A549 (cell line): ENCODE measurements around the gene STK4. TPM values are rescaled to one million over a fixed set of nuclear protein-coding genes. Genes with fewer than 3 reads are reported as not detected.

Experiments
- ATAC-seq, 2 experiments: fragments of 200-7000 bp in 1 of 2; fragments of >200 bp in 1 of 2; cut with Nextera tagmentation in 1 of 2; cut with Tn5 transposase in 1 of 2; 3 replicates each; pipeline versions ENCODE4 v1.8.0 to v1.9.1; 2018 to 2020; ENCODE audit warnings: mild to moderate bottlenecking in 1 of 2, moderate library complexity in 1 of 2
- CTCF ChIA-PET: fragments of 300-600 bp; sonication (Branson Sonifier 250); formaldehyde crosslinking; extraction: SDS; loops from one replicate; lab custom pipeline; 2021; ENCODE audit warnings: antibody characterized with exemption, inconsistent platforms; lab: Yijun Ruan, JAX
- POLR2A ChIA-PET: fragments of 350-600 bp; formaldehyde crosslinking; extraction: SDS; loops from one replicate; lab custom pipeline; 2021; ENCODE audit warnings: antibody characterized with exemption, inconsistent platforms; lab: Yijun Ruan, JAX
- DNase-seq, 2 experiments: peaks; one replicate each; pipeline versions ENCODE4 v3.0.0 to v3.0.0-alpha.2; 2011 to 2016; ENCODE audit warnings: low read depth in 1 of 2, low spot score in 1 of 2
- FAIRE-seq: peaks from 2 replicates; lab custom pipeline; 2011; peaks lifted over from hg19 to GRCh38; lab: Jason Lieb, UNC
- H3K27ac ChIP-seq, 2 experiments: fragments of >200 bp; sonication (Bioruptor Twin); formaldehyde crosslinking; 3 replicates each; pipeline ENCODE4 v1.5.1; 2016 to 2017
- H3K4me1 ChIP-seq: fragments of >200 bp; sonication (Bioruptor Twin); formaldehyde crosslinking; 3 replicates; pipeline ENCODE4 v1.6.1; 2016
- H3K4me2 ChIP-seq: fragments of >200 bp; sonication (Bioruptor Twin); formaldehyde crosslinking; 3 replicates; pipeline ENCODE4 v1.6.1; 2016
- H3K4me3 ChIP-seq: fragments of >200 bp; sonication (Bioruptor Twin); formaldehyde crosslinking; 3 replicates; pipeline ENCODE4 v1.5.1; 2016
- H3K9me3 ChIP-seq: fragments of >200 bp; sonication (Bioruptor Twin); formaldehyde crosslinking; 3 replicates; pipeline ENCODE4 v1.6.1; 2016
- ATOH8 ChIP-seq: fragments of 250-450 bp; sonication (Bioruptor Pico); IDR thresholded peaks from 2 replicates; pipeline ENCODE4 v1.5.0; 2020; ENCODE audit warnings: low read depth, mild to moderate bottlenecking, moderate library complexity
- BHLHE40 ChIP-seq: IDR thresholded peaks from 2 replicates; pipeline ENCODE4 v1.6.1; 2012; ENCODE audit warnings: low read depth, low read length, inconsistent platforms
- CEBPB ChIP-seq, 2 experiments: fragments of >200 bp in 1 of 2; sonication (Bioruptor Twin) in 1 of 2; formaldehyde crosslinking in 1 of 2; IDR thresholded peaks; 2 replicates each; pipeline ENCODE4 v1.6.1; 2012 to 2016
- CHD2 ChIP-seq: fragments of 150-350 bp; IDR thresholded peaks from 2 replicates; pipeline ENCODE4 v1.6.1; 2014; ENCODE audit warnings: low read length; ENCODE audit not compliant: partially characterized antibody
- FOSB ChIP-seq: fragments of 250-450 bp; sonication (Bioruptor Pico); IDR thresholded peaks from 2 replicates; pipeline ENCODE4 v1.5.0; 2020; ENCODE audit warnings: mild to moderate bottlenecking, moderate library complexity
- FOSL2 ChIP-seq, 2 experiments: fragments of 450-650 bp in 1 of 2; fragments of >200 bp in 1 of 2; sonication (Bioruptor Twin) in 1 of 2; formaldehyde crosslinking; IDR thresholded peaks; 2 replicates each; pipeline versions ENCODE4 v1.5.0 to v1.6.1; 2016 to 2020; ENCODE audit warnings: mild to moderate bottlenecking in 1 of 2, moderate library complexity in 1 of 2
- FOXS1 ChIP-seq: fragments of 250-450 bp; sonication (Bioruptor Pico); IDR thresholded peaks from 2 replicates; pipeline ENCODE4 v1.5.0; 2020; ENCODE audit warnings: mild to moderate bottlenecking, moderate library complexity
- HES2 ChIP-seq: fragments of >200 bp; sonication (Bioruptor Twin); formaldehyde crosslinking; IDR thresholded peaks from 2 replicates; pipeline ENCODE4 v1.6.1; 2016
- HOXB13 ChIP-seq: fragments of 250-450 bp; sonication (Bioruptor Pico); IDR thresholded peaks from 2 replicates; pipeline ENCODE4 v1.5.0; 2020; ENCODE audit warnings: low read depth, mild to moderate bottlenecking, moderate library complexity
- HOXB5 ChIP-seq: fragments of 250-450 bp; sonication (Bioruptor Pico); IDR thresholded peaks from 2 replicates; pipeline ENCODE4 v1.5.0; 2020; ENCODE audit warnings: mild to moderate bottlenecking, moderate library complexity
- MAFK ChIP-seq: fragments of 450-650 bp; IDR thresholded peaks from 2 replicates; pipeline ENCODE4 v1.6.1; 2014; ENCODE audit not compliant: partially characterized antibody
- NPAS2 ChIP-seq: fragments of 250-450 bp; sonication (Bioruptor Pico); IDR thresholded peaks from 2 replicates; pipeline ENCODE4 v1.8.0; 2022; ENCODE audit warnings: mild to moderate bottlenecking, moderate library complexity, borderline replicate concordance
- RAD21 ChIP-seq, 2 experiments: fragments of >200 bp in 1 of 2; sonication (Bioruptor Twin) in 1 of 2; formaldehyde crosslinking in 1 of 2; IDR thresholded peaks in 1 of 2; conservative IDR thresholded peaks in 1 of 2; 2 replicates in 1 of 2; 3 replicates in 1 of 2; pipeline ENCODE4 v1.6.1; 2012 to 2018; ENCODE audit warnings: inconsistent platforms in 1 of 2
- SREBF2 ChIP-seq: fragments of 450-650 bp; IDR thresholded peaks from 2 replicates; pipeline ENCODE4 v1.6.1; 2014; ENCODE audit warnings: mild to moderate bottlenecking, moderate library complexity
- ZC3H11A ChIP-seq: fragments of 450-650 bp; IDR thresholded peaks from 2 replicates; pipeline ENCODE4 v1.6.1; 2014; ENCODE audit warnings: antibody characterized with exemption, mild to moderate bottlenecking
- ZSCAN20 ChIP-seq: fragments of 250-450 bp; sonication (Bioruptor Pico); IDR thresholded peaks from 2 replicates; pipeline ENCODE4 v1.8.0; 2022; ENCODE audit warnings: mild to moderate bottlenecking, moderate library complexity
- WGBS: methylation state at CpG from one replicate; pipeline ENCODE4 v1.1.6; 2017; ENCODE audit errors: missing lambda C conversion rate; 5-methylcytosine and 5-hydroxymethylcytosine counted together
- polyA plus RNA-seq, 4 experiments: library from polyadenylated mRNA; depleted of rRNA in 3 of 4; stranded (reverse); fragments of >200 nt; fragmentation: RNase III in 1 of 4; extraction: RNeasy Plus Mini Kit Qiagen cat#74134 plus additional on column Dnase treatment in 1 of 4; gene quantifications; 2 replicates in 3 of 4; 3 replicates in 1 of 4; pipeline ENCODE4 v1.2.3, GENCODE V29; 2011 to 2017
- TF ChIP-seq, protein P1 (sequence below): fragments of 200-600 bp; sonication (generic); IDR thresholded peaks from 2 replicates; pipeline ENCODE4 v1.6.1; 2016; ENCODE audit warnings: antibody characterized with exemption, mild to moderate bottlenecking, moderate library complexity
- TF ChIP-seq, protein P2 (sequence below): fragments of 450-650 bp; IDR thresholded peaks from 2 replicates; pipeline ENCODE4 v1.6.1; 2014; ENCODE audit warnings: antibody characterized with exemption
- TF ChIP-seq, protein P3 (sequence below): IDR thresholded peaks from 2 replicates; pipeline ENCODE4 v1.6.1; 2012
- TF ChIP-seq, protein P4 (sequence below): fragments of 250-450 bp; sonication (Bioruptor Pico); IDR thresholded peaks from 2 replicates; pipeline ENCODE4 v1.5.0; 2021; ENCODE audit warnings: mild to moderate bottlenecking, moderate library complexity, borderline replicate concordance

Gene STK4
- polyA plus RNA-seq, 2 of the 4 experiments (the other 2 are of a cell fraction) = 14.5 to 34.5 TPM

- POLR2A ChIA-PET = no interaction called here
- Histone ChIP-seq H3K27ac (no peak overlapping the region), H3K9me3 (no peaks in the 10 kb centered on the region), H3K4me3 (no peak overlapping the region)
- DNase-seq (no peak), ATAC-seq (no peak)
- no peak for TF ChIP-seq FOSL2 (IDR thresholded peaks at IDR 0.05)
- no peak for TF ChIP-seq FOSL2 (CRISPR knock-in tag; IDR thresholded peaks at IDR 0.05)
- TF ChIP-seq, protein P1, sequence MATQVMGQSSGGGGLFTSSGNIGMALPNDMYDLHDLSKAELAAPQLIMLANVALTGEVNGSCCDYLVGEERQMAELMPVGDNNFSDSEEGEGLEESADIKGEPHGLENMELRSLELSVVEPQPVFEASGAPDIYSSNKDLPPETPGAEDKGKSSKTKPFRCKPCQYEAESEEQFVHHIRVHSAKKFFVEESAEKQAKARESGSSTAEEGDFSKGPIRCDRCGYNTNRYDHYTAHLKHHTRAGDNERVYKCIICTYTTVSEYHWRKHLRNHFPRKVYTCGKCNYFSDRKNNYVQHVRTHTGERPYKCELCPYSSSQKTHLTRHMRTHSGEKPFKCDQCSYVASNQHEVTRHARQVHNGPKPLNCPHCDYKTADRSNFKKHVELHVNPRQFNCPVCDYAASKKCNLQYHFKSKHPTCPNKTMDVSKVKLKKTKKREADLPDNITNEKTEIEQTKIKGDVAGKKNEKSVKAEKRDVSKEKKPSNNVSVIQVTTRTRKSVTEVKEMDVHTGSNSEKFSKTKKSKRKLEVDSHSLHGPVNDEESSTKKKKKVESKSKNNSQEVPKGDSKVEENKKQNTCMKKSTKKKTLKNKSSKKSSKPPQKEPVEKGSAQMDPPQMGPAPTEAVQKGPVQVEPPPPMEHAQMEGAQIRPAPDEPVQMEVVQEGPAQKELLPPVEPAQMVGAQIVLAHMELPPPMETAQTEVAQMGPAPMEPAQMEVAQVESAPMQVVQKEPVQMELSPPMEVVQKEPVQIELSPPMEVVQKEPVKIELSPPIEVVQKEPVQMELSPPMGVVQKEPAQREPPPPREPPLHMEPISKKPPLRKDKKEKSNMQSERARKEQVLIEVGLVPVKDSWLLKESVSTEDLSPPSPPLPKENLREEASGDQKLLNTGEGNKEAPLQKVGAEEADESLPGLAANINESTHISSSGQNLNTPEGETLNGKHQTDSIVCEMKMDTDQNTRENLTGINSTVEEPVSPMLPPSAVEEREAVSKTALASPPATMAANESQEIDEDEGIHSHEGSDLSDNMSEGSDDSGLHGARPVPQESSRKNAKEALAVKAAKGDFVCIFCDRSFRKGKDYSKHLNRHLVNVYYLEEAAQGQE = no peak
- TF ChIP-seq, protein P2, sequence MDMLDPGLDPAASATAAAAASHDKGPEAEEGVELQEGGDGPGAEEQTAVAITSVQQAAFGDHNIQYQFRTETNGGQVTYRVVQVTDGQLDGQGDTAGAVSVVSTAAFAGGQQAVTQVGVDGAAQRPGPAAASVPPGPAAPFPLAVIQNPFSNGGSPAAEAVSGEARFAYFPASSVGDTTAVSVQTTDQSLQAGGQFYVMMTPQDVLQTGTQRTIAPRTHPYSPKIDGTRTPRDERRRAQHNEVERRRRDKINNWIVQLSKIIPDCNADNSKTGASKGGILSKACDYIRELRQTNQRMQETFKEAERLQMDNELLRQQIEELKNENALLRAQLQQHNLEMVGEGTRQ = no peak
- no peak for TF ChIP-seq HOXB13 (CRISPR knock-in tag)
- TF ChIP-seq CHD2 = no peak
- TF ChIP-seq SREBF2 = no peak
- no peak for TF ChIP-seq NPAS2 (CRISPR knock-in tag)
- TF ChIP-seq HOXB5 (CRISPR knock-in tag) = no peak
- no peak for TF ChIP-seq BHLHE40
- TF ChIP-seq, protein P3, sequence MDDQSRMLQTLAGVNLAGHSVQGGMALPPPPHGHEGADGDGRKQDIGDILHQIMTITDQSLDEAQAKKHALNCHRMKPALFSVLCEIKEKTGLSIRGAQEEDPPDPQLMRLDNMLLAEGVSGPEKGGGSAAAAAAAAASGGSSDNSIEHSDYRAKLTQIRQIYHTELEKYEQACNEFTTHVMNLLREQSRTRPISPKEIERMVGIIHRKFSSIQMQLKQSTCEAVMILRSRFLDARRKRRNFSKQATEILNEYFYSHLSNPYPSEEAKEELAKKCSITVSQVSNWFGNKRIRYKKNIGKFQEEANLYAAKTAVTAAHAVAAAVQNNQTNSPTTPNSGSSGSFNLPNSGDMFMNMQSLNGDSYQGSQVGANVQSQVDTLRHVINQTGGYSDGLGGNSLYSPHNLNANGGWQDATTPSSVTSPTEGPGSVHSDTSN = no peak
- TF ChIP-seq, all 56 proteins: peak for 0
- 84% methylated on average over 5 of the region's 5 CpGs for WGBS
- FAIRE-seq = no peak
- CTCF ChIA-PET = interaction anchor here (1.1 to 6.4 kb wide), 3 partner anchors 28 to 275 kb away, joined by 3 to 99 read pairs (median 4); no protein-coding TSS in a partner anchor
- Histone ChIP-seq H3K4me2 (no peak overlapping the region), H3K4me1 (peaks cover 12% of the 10 kb centered on the region)
Observed at GRCh38 chr20:45016089-45016671, 49.9 kb downstream of the STK4 start.

GRCh38 chr20:45017281-45017680, 51.0 kb downstream of the STK4 start:
- no peak overlapping the region for H3K4me2 ChIP-seq
- H3K4me3 ChIP-seq = no peak overlapping the region
- H3K27ac ChIP-seq = no peak overlapping the region
- ATAC-seq (no peak), DNase-seq (no peak), FAIRE-seq (no peak)
- ChIA-PET CTCF (interaction anchor here (0.6 to 1.2 kb wide), 3 partner anchors 27 to 575 kb away, joined by 3 to 4 read pairs (median 3); no protein-coding TSS in a partner anchor), POLR2A (no interaction called here)
- TF ChIP-seq HOXB13 (CRISPR knock-in tag) = no peak
- no peak for TF ChIP-seq ZSCAN20 (CRISPR knock-in tag)
- TF ChIP-seq HES2 = no peak
- TF ChIP-seq FOSB (CRISPR knock-in tag) = no peak
- TF ChIP-seq MAFK = no peak
- TF ChIP-seq CEBPB (IDR thresholded peaks at IDR 0.05) = no peak
- no peak for TF ChIP-seq FOXS1 (CRISPR knock-in tag)
- peaks cover 12% of the 10 kb centered on the region for H3K4me1 ChIP-seq
- no peaks in the 10 kb centered on the region for H3K9me3 ChIP-seq
- WGBS = 91% methylated on average over 5 of the region's 5 CpGs

DNA sequence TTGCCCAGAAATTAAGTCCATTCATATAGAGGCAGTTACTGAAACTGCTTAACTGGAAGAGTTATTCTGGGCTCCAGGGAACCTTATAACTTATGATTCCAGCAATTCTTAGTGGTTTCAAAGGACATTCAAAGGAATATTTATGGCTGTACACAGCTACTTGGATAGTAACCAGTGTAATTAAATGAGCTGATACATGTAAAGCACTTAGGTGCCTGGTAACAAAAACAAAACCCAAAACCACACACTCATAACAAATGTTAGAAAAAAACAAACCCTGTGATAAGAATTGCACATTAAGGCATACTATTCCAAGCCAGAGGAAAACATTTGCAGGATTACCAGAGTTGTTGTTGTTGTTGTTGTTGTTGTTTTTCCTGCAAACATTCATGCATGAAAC, 51.5 kb downstream of the STK4 start:
- DNase-seq = no peak
- TF ChIP-seq, protein P4, sequence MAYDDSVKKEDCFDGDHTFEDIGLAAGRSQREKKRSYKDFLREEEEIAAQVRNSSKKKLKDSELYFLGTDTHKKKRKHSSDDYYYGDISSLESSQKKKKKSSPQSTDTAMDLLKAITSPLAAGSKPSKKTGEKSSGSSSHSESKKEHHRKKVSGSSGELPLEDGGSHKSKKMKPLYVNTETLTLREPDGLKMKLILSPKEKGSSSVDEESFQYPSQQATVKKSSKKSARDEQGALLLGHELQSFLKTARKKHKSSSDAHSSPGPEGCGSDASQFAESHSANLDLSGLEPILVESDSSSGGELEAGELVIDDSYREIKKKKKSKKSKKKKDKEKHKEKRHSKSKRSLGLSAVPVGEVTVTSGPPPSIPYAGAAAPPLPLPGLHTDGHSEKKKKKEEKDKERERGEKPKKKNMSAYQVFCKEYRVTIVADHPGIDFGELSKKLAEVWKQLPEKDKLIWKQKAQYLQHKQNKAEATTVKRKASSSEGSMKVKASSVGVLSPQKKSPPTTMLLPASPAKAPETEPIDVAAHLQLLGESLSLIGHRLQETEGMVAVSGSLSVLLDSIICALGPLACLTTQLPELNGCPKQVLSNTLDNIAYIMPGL (CRISPR knock-in tag) = no peak
- no peak for TF ChIP-seq ATOH8
- TF ChIP-seq RAD21 (conservative IDR thresholded peaks at IDR 0.05 in 1 of 2, IDR thresholded peaks at IDR 0.05 in 1 of 2) = no peak
- TF ChIP-seq BHLHE40 = no peak
- TF ChIP-seq FOSB (CRISPR knock-in tag) = no peak
- TF ChIP-seq ZSCAN20 (CRISPR knock-in tag) = no peak
- no peak for TF ChIP-seq ZC3H11A
- no peak for TF ChIP-seq HOXB13 (CRISPR knock-in tag)
- CTCF ChIA-PET = interaction anchor here (1.2 kb wide), 1 partner anchor 66 kb away, joined by 3 read pairs; no protein-coding TSS in a partner anchor
- H3K4me1 ChIP-seq = peaks cover 6% of the 10 kb centered on the region
- no peak overlapping the region for H3K4me3 ChIP-seq
- POLR2A ChIA-PET = no interaction called here
- no peak for ATAC-seq
- no peaks in the 10 kb centered on the region for H3K9me3 ChIP-seq
- H3K4me2 ChIP-seq = no peak overlapping the region
- H3K27ac ChIP-seq = no peak overlapping the region
- no peak for FAIRE-seq
